Vagina (tissue), 2 donors: ENCODE data around the gene PTPRN2.

ENCODE experiments used
- POLR2A ChIP-seq, 2 donors: fragments of 450-650 bp; IDR thresholded peaks; one replicate each; pipeline ENCODE4 v1.6.1; 2017; ENCODE audit warnings: antibody characterized with exemption in 2 of 2, mild to moderate bottlenecking in 2 of 2, moderate library complexity in 2 of 2
- POLR2AphosphoS5 ChIP-seq, 2 donors: sonication (generic); formaldehyde crosslinking; IDR thresholded peaks; one replicate each; pipeline ENCODE4 v1.9.0; 2017; ENCODE audit warnings: antibody characterized with exemption in 2 of 2, mild to moderate bottlenecking in 2 of 2, low read depth in 1 of 2; ENCODE audit not compliant: insufficient read depth in 1 of 2
- TF ChIP-seq, protein P1 (sequence below), 3 experiments: fragments of 450-650 bp in 2 of 3; fragments of 200-600 bp in 1 of 3; sonication (generic) in 1 of 3; IDR thresholded peaks; one replicate each; pipeline ENCODE4 v1.5.1; 2017 to 2019; ENCODE audit warnings: antibody characterized with exemption in 3 of 3, mild to moderate bottlenecking in 2 of 3, moderate library complexity in 2 of 3

DNA sequence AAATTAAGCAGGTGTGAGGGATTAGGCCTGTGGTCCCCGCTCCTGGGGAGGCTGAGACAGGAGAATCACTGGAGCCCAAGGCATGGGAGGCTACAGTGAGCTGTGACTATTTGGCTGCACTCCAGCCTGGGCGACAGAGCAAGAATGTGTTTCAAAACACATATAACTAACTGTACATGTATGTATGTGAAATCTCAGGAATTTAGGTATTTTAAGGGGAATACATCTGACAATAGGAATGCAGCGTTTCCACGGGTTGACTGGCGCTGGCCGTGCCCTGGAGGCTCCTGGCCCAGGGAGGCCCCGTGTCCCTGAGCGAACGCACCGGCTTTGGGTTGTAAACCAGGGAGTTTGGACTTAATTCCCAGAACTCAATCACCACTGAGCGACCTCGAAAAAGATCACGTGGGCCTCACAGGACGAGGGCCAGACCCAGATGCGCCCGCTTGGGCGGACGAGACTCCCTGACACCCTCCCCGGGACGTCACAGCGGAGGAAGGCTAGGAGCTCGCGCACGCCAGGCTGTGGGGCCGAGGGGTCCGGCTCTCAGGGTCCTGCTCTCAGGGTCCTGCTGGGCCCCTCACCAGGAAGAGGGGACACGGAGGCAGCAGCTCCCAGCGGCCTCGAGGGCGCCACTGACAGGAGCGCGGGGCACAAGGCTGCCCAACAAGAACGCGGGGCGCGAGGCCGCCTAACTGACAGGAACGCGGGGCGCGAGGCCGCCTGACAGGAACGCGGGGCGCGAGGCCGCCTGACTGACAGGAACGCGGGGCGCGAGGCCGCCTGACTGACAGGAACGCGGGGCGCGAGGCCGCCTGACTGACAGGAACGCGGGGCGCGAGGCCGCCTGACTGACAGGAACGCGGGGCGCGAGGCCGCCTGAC is 18.4 kb downstream of the PTPRN2 start:
- TF ChIP-seq, protein P1, sequence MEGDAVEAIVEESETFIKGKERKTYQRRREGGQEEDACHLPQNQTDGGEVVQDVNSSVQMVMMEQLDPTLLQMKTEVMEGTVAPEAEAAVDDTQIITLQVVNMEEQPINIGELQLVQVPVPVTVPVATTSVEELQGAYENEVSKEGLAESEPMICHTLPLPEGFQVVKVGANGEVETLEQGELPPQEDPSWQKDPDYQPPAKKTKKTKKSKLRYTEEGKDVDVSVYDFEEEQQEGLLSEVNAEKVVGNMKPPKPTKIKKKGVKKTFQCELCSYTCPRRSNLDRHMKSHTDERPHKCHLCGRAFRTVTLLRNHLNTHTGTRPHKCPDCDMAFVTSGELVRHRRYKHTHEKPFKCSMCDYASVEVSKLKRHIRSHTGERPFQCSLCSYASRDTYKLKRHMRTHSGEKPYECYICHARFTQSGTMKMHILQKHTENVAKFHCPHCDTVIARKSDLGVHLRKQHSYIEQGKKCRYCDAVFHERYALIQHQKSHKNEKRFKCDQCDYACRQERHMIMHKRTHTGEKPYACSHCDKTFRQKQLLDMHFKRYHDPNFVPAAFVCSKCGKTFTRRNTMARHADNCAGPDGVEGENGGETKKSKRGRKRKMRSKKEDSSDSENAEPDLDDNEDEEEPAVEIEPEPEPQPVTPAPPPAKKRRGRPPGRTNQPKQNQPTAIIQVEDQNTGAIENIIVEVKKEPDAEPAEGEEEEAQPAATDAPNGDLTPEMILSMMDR (IDR thresholded peaks at IDR 0.05): no peak
- TF ChIP-seq POLR2A (IDR thresholded peaks at IDR 0.05) (no peak), POLR2AphosphoS5 (IDR thresholded peaks at IDR 0.05; ENCODE audit: insufficient read depth in 1 of 2, low read depth in 1 of 2) (no peak)
